Endothelial cell of umbilical vein (primary cell): ENCODE measurements around the gene SEC22C. TPM values are rescaled to one million over a fixed set of nuclear protein-coding genes. Genes with fewer than 3 reads are reported as not detected.

Source experiments
- BruUV-seq: library from RNA; stranded (reverse); fragments of 400-500 nt; replicated peaks from 2 replicates; lab custom pipeline; 2021; lab: Mats Ljungman, UMichigan
- CTCF ChIA-PET: fragments of 300-600, 350-600 bp; sonication (Branson Sonifier 250); formaldehyde crosslinking; loops from one replicate; lab custom pipeline; 2021; ENCODE audit warnings: antibody characterized with exemption, inconsistent platforms; lab: Charles Lee
- POLR2A ChIA-PET: fragments of 300-600, 350-600 bp; sonication (Branson Sonifier 250); formaldehyde crosslinking; loops from one replicate; lab custom pipeline; 2021; ENCODE audit warnings: antibody characterized with exemption, inconsistent platforms; lab: Charles Lee
- DNase-seq: peaks from one replicate; pipeline ENCODE4 v3.0.0-alpha.2; 2011; ENCODE audit warnings: low read depth, low spot score
- FAIRE-seq: peaks from 2 replicates; lab custom pipeline; 2011; peaks lifted over from hg19 to GRCh38; lab: Jason Lieb, UNC
- H2AFZ ChIP-seq: 2 replicates; pipeline ENCODE4 v1.6.0; 2012; ENCODE audit warnings: low read depth, low read length, control low read depth, inconsistent platforms
- H3K27ac ChIP-seq: 2 replicates; pipeline ENCODE4 v1.5.1; 2011; ENCODE audit warnings: low read depth, mild to moderate bottlenecking, control low read depth, low read length, moderate library complexity; ENCODE audit not compliant: insufficient read depth
- H3K27me3 ChIP-seq, 2 experiments: 2 replicates each; pipeline versions ENCODE4 v1.6.0 to v1.6.1; 2011; ENCODE audit warnings: low read length in 2 of 2, mixed read lengths in 1 of 2; ENCODE audit not compliant: control insufficient read depth in 2 of 2, insufficient read depth in 2 of 2
- H3K36me3 ChIP-seq, 2 experiments: 2 replicates in 1 of 2; 3 replicates in 1 of 2; pipeline ENCODE4 v1.5.1; 2011; ENCODE audit warnings: low read length in 2 of 2, mild to moderate bottlenecking in 1 of 2, moderate library complexity in 1 of 2; ENCODE audit not compliant: control insufficient read depth in 2 of 2, insufficient read depth in 2 of 2; ENCODE audit errors: extremely low read depth in 1 of 2
- H3K4me1 ChIP-seq: 3 replicates; pipeline ENCODE4 v1.5.1; 2011; ENCODE audit warnings: mild to moderate bottlenecking, low read length; ENCODE audit not compliant: control insufficient read depth, insufficient read depth; ENCODE audit errors: extremely low read depth
- H3K4me2 ChIP-seq: 2 replicates; pipeline ENCODE4 v1.6.1; 2011; ENCODE audit warnings: low read length, control low read depth, mixed read lengths; ENCODE audit not compliant: insufficient read depth
- H3K4me3 ChIP-seq, 3 experiments: fragments of 200-600 bp in 1 of 3; sonication (generic), shearing (Covaris generic) in 1 of 3; replicated peaks in 1 of 3; 2 replicates each; pipeline ENCODE4 v1.5.1; 2011 to 2016; ENCODE audit warnings: control low read depth in 3 of 3, low read length in 3 of 3, mild to moderate bottlenecking in 2 of 3, inconsistent platforms in 1 of 3, low read depth in 1 of 3, moderate library complexity in 1 of 3; ENCODE audit not compliant: insufficient read depth in 1 of 3
- H3K79me2 ChIP-seq: 2 replicates; pipeline ENCODE4 v1.6.0; 2012; ENCODE audit warnings: low read length, inconsistent platforms; ENCODE audit not compliant: control insufficient read depth, insufficient read depth
- H3K9ac ChIP-seq: replicated peaks from 2 replicates; pipeline ENCODE3; 2011; ENCODE audit warnings: low read length, control low read depth; ENCODE audit not compliant: insufficient read depth; ENCODE audit errors: extremely low read depth
- H3K9me1 ChIP-seq: replicated peaks from 3 replicates; pipeline ENCODE4 v1.6.0; 2011; ENCODE audit warnings: mild to moderate bottlenecking, low read length; ENCODE audit not compliant: control insufficient read depth, insufficient read depth; ENCODE audit errors: extremely low read depth
- H3K9me3 ChIP-seq: replicated peaks from 2 replicates; pipeline ENCODE4 v1.5.1; 2012; ENCODE audit warnings: low read length, inconsistent platforms; ENCODE audit not compliant: control insufficient read depth, insufficient read depth
- H4K20me1 ChIP-seq: replicated peaks from 2 replicates; pipeline ENCODE3; 2011; ENCODE audit warnings: mild to moderate bottlenecking, low read length; ENCODE audit not compliant: control insufficient read depth, insufficient read depth; ENCODE audit errors: extremely low read depth
- CTCF ChIP-seq, 2 donors: IDR thresholded peaks; 1 replicate in 1 of 2; 2 replicates in 1 of 2; pipeline ENCODE4 v1.5.1; 2011; ENCODE audit warnings: low read length in 2 of 2, mild to moderate bottlenecking in 2 of 2, moderate library complexity in 2 of 2, control low read depth in 1 of 2, inconsistent platforms in 1 of 2, low read depth in 1 of 2; ENCODE audit not compliant: insufficient read depth in 1 of 2; ENCODE audit errors: extremely low read depth in 1 of 2
- EZH2 ChIP-seq: IDR thresholded peaks from 2 replicates; pipeline ENCODE4 v1.6.1; 2012; ENCODE audit warnings: borderline replicate concordance, low read depth, mild to moderate bottlenecking, moderate library complexity, low read length, inconsistent platforms; ENCODE audit not compliant: severe bottlenecking
- FOS ChIP-seq: IDR thresholded peaks from 2 replicates; pipeline ENCODE4 v1.6.1; 2011; ENCODE audit warnings: mild to moderate bottlenecking, low read length, moderate library complexity, borderline replicate concordance; ENCODE audit not compliant: insufficient read depth
- GATA2 ChIP-seq: IDR thresholded peaks from 2 replicates; pipeline ENCODE4 v1.7.0; 2011; ENCODE audit warnings: low read depth, mild to moderate bottlenecking, moderate library complexity, mixed read lengths, low read length; ENCODE audit not compliant: insufficient read length, insufficient read depth
- JUN ChIP-seq: IDR thresholded peaks from 2 replicates; pipeline ENCODE4 v1.6.1; 2011; ENCODE audit warnings: borderline replicate concordance, low read depth; ENCODE audit not compliant: insufficient read length, insufficient read depth
- MAX ChIP-seq: IDR thresholded peaks from 2 replicates; pipeline ENCODE4 v1.6.1; 2011; ENCODE audit not compliant: insufficient read depth, insufficient read length
- MYC ChIP-seq: IDR thresholded peaks from one replicate; pipeline ENCODE4 v1.6.1; 2011; ENCODE audit warnings: mild to moderate bottlenecking, low read depth, low read length
- POLR2AphosphoS5 ChIP-seq: IDR thresholded peaks from 2 replicates; pipeline ENCODE4 v1.6.1; 2012; ENCODE audit warnings: low read depth, mild to moderate bottlenecking, control low read depth, low read length, moderate library complexity; ENCODE audit not compliant: insufficient read depth
- dilution Hi-C: fragments of 300-500 bp; cut with MboI; formaldehyde crosslinking; loops from one replicate; pipeline ENCODE4 v1.15.0; 2019; ENCODE audit warnings: low sequenced_read_pairs; ENCODE audit not compliant: extremely low pct_ligation_motif_present
- intact Hi-C: fragments of 100-400 bp; cut with micrococcal nuclease; formaldehyde crosslinking; loops from one replicate; pipeline ENCODE4 v1.10.0; 2022
- polyA plus RNA-seq, 4 experiments: library from polyadenylated mRNA; depleted of rRNA in 3 of 4; stranded (reverse) in 3 of 4; unstranded in 1 of 4; fragments of >200 nt; gene quantifications; 2 replicates each; pipeline versions ENCODE4 v1.2.1 to v1.2.3, GENCODE V29; 2011 to 2012; ENCODE audit warnings: missing spikeins in 1 of 4
- total RNA-seq: library from RNA; stranded (reverse); gene quantifications from 2 replicates; pipeline ENCODE4 v1.2.3, GENCODE V29; 2021

SEC22C gene
- total and polyA plus RNA-seq, 2 donors (not counting 3 experiments of a cell fraction or from before 2014, with no cell fraction given), result 43.9 to 61.9 TPM

DNA sequence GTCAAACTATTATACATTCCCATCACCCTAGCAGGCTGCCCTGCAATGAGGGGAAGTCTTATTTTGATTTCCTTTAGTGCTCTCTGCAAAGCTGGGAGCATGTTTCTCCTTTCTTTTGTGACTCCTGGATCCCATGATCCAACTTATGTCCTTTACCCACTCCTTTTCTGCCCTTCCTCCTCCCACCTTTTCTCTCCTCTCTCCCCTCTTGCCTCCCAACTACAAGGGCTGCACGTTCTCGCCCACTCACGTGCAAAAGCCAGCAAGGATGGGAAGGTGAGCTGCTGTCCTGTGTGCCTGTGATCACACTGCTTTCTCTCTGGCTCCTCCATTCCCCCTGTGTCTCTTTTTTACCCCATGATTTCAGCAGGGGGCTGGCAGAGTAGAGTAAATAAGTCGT is 73.2 kb downstream of the SEC22C start:
- Histone ChIP-seq H3K4me2 (no peak overlapping the region), H2AFZ (no peak overlapping the region), H3K36me3 (no peaks in the 10 kb centered on the region), H3K4me1 (no peaks in the 10 kb centered on the region), H3K27me3 (peaks cover 10 to 18% of the 10 kb centered on the region in 2 experiments), H3K79me2 (no peaks in the 10 kb centered on the region), H3K9me3 (no peaks in the 10 kb centered on the region), H3K9ac (no peak overlapping the region), H3K4me3 (no peak overlapping the region), H3K27ac (no peak overlapping the region), H4K20me1 (no peaks in the 10 kb centered on the region), H3K9me1 (no peaks in the 10 kb centered on the region)
- DNase-seq (no peak), FAIRE-seq (no peak)
- no TSS peak for BruUV-seq
- intact Hi-C loops, result no loop called here
- dilution Hi-C loops, result no loop called here
- ChIA-PET CTCF (interaction anchor here (0.8 to 1.8 kb wide), 2 partner anchors 18 to 28 kb away, joined by 3 to 4 read pairs; no protein-coding TSS in a partner anchor), POLR2A (no interaction called here)
- TF ChIP-seq CTCF (IDR thresholded peaks at IDR 0.05; ENCODE audit: extremely low read depth in 1 of 2, insufficient read depth in 1 of 2, low read depth in 1 of 2, low read length in 2 of 2) (no peak), POLR2AphosphoS5 (no peak), JUN (no peak), MAX (no peak), FOS (no peak), GATA2 (no peak), MYC (no peak), EZH2 (no peak)
